H1 (cell line): ENCODE measurements around the gene SLC24A4. TPM values are rescaled to one million over a fixed set of nuclear protein-coding genes. Genes with fewer than 3 reads are reported as not detected.
A peak's percentile ranks its signal among the peaks of the same experiment; 100 is the strongest.

Experiments used
- CTCF ChIA-PET: fragments of 300-600 bp; sonication (Branson Sonifier 250); formaldehyde crosslinking; loops from one replicate; lab custom pipeline; 2021; ENCODE audit not compliant: partially characterized antibody; lab: Charles Lee
- POLR2A ChIA-PET: fragments of 300-600 bp; sonication (Branson Sonifier 250); formaldehyde crosslinking; loops from one replicate; lab custom pipeline; 2021; ENCODE audit warnings: inconsistent platforms; ENCODE audit not compliant: partially characterized antibody; lab: Charles Lee
- DNase-seq, 2 experiments: peaks; one replicate each; pipeline versions ENCODE4 v3.0.0 to v3.0.0-alpha.2; 2010 to 2022; ENCODE audit warnings: low spot score in 2 of 2, low read depth in 1 of 2, mixed read lengths in 1 of 2
- FAIRE-seq: peaks from 2 replicates; lab custom pipeline; 2011; peaks lifted over from hg19 to GRCh38; lab: Jason Lieb, UNC
- H2AFZ ChIP-seq: 2 replicates; pipeline ENCODE4 v1.8.1; 2012; ENCODE audit warnings: low read length, inconsistent platforms
- H2AK5ac ChIP-seq: 2 replicates; pipeline ENCODE4 v1.6.1; 2013; ENCODE audit warnings: low read depth, low read length
- H2BK120ac ChIP-seq: replicated peaks from 2 replicates; pipeline ENCODE3; 2013; ENCODE audit warnings: low read depth, low read length, inconsistent platforms
- H2BK12ac ChIP-seq: 2 replicates; pipeline ENCODE4 v1.6.1; 2013; ENCODE audit warnings: low read depth, low read length
- H2BK15ac ChIP-seq: 2 replicates; pipeline ENCODE4 v1.6.1; 2013; ENCODE audit warnings: low read length
- H2BK20ac ChIP-seq: 2 replicates; pipeline ENCODE4 v1.6.1; 2013; ENCODE audit warnings: low read length
- H2BK5ac ChIP-seq: 2 replicates; pipeline ENCODE4 v1.6.1; 2013; ENCODE audit warnings: low read depth, low read length
- H3K14ac ChIP-seq: 2 replicates; pipeline ENCODE4 v1.6.1; 2013; ENCODE audit warnings: inconsistent platforms; ENCODE audit not compliant: insufficient read length
- H3K18ac ChIP-seq: 2 replicates; pipeline ENCODE4 v1.6.1; 2013; ENCODE audit warnings: low read length; ENCODE audit errors: extremely low read depth
- H3K23ac ChIP-seq: 2 replicates; pipeline ENCODE4 v1.6.1; 2013; ENCODE audit warnings: inconsistent platforms; ENCODE audit not compliant: insufficient read length
- H3K23me2 ChIP-seq: 2 replicates; pipeline ENCODE4 v1.6.1; 2013; ENCODE audit warnings: low read depth, low read length
- H3K27ac ChIP-seq: 2 replicates; pipeline ENCODE4 v1.6.1; 2011; ENCODE audit warnings: low read depth, low read length, inconsistent platforms
- H3K27me3 ChIP-seq, 4 experiments: replicated peaks in 1 of 4; 1 replicate in 1 of 4; 2 replicates in 3 of 4; pipeline versions ENCODE4 v1.6.1 to v1.8.1; 2011 to 2013; ENCODE audit warnings: low read length in 3 of 4, mild to moderate bottlenecking in 3 of 4, inconsistent platforms in 2 of 4, mixed read lengths in 2 of 4, moderate library complexity in 1 of 4; ENCODE audit not compliant: control insufficient read depth in 3 of 4, insufficient read depth in 3 of 4; ENCODE audit errors: extremely low read depth in 1 of 4
- H3K36me3 ChIP-seq, 4 experiments: 2 replicates each; pipeline versions ENCODE4 v1.6.1 to v1.8.1; 2011 to 2013; ENCODE audit warnings: mild to moderate bottlenecking in 4 of 4, low read length in 3 of 4, moderate library complexity in 2 of 4, control low read depth in 1 of 4, inconsistent platforms in 1 of 4; ENCODE audit not compliant: insufficient read depth in 4 of 4, control insufficient read depth in 2 of 4
- H3K4ac ChIP-seq: replicated peaks from 2 replicates; pipeline ENCODE3; 2013; ENCODE audit warnings: low read length, low read depth, mixed read lengths, inconsistent platforms; ENCODE audit not compliant: insufficient read length
- H3K4me1 ChIP-seq, 4 experiments: replicated peaks in 1 of 4; 1 replicate in 1 of 4; 2 replicates in 3 of 4; pipeline versions ENCODE4 v1.6.1 to v1.8.1; 2011 to 2013; ENCODE audit warnings: low read length in 3 of 4, inconsistent platforms in 2 of 4, mixed read lengths in 1 of 4; ENCODE audit not compliant: insufficient read depth in 4 of 4, control insufficient read depth in 3 of 4
- H3K4me2 ChIP-seq, 2 experiments: 2 replicates each; pipeline versions ENCODE4 v1.6.1 to v1.8.1; 2011 to 2013; ENCODE audit warnings: low read depth in 2 of 2, low read length in 2 of 2, control low read depth in 1 of 2, inconsistent platforms in 1 of 2, mild to moderate bottlenecking in 1 of 2; ENCODE audit not compliant: insufficient read depth in 1 of 2
- H3K4me3 ChIP-seq, 4 experiments: fragments of 200-600, 300-600 bp in 1 of 4; sonication (generic), shearing (Covaris generic), sonication (Bioruptor Twin) in 1 of 4; 2 replicates each; pipeline versions ENCODE4 v1.5.1 to v1.8.1; 2011 to 2016; ENCODE audit warnings: low read length in 4 of 4, low read depth in 3 of 4, control low read depth in 2 of 4, inconsistent platforms in 2 of 4, mild to moderate bottlenecking in 2 of 4, mixed read lengths in 1 of 4, moderate library complexity in 1 of 4; ENCODE audit not compliant: insufficient read depth in 2 of 4; ENCODE audit errors: extremely low read depth in 1 of 4
- H3K56ac ChIP-seq: replicated peaks from 2 replicates; pipeline ENCODE3; 2013; ENCODE audit warnings: low read depth, mild to moderate bottlenecking, mixed read lengths, low read length, inconsistent platforms; ENCODE audit not compliant: insufficient read length
- H3K79me1 ChIP-seq: 2 replicates; pipeline ENCODE4 v1.6.1; 2013; ENCODE audit warnings: low read depth, low read length, control low read depth
- H3K79me2 ChIP-seq, 2 experiments: 2 replicates each; pipeline versions ENCODE4 v1.6.1 to v1.8.1; 2012 to 2013; ENCODE audit warnings: low read length in 2 of 2, mild to moderate bottlenecking in 2 of 2, inconsistent platforms in 1 of 2; ENCODE audit not compliant: insufficient read depth in 2 of 2, control insufficient read depth in 1 of 2
- H3K9ac ChIP-seq, 4 experiments: replicated peaks in 1 of 4; 1 replicate in 1 of 4; 2 replicates in 3 of 4; pipeline versions ENCODE4 v1.6.1 to v1.8.1; 2011 to 2013; ENCODE audit warnings: low read depth in 3 of 4, low read length in 3 of 4, control low read depth in 2 of 4, mild to moderate bottlenecking in 2 of 4, moderate library complexity in 2 of 4, inconsistent platforms in 1 of 4; ENCODE audit errors: extremely low read depth in 1 of 4
- H3K9me3 ChIP-seq, 2 experiments: 2 replicates each; pipeline versions ENCODE4 v1.6.1 to v1.8.1; 2012 to 2013; ENCODE audit warnings: mild to moderate bottlenecking in 2 of 2, moderate library complexity in 2 of 2, control low read depth in 1 of 2, inconsistent platforms in 1 of 2, low read depth in 1 of 2, low read length in 1 of 2, mixed read lengths in 1 of 2; ENCODE audit not compliant: insufficient read depth in 2 of 2
- H4K20me1 ChIP-seq, 2 experiments: replicated peaks in 1 of 2; 2 replicates each; pipeline versions ENCODE3 to v1.8.1; 2011 to 2013; ENCODE audit warnings: inconsistent platforms in 2 of 2, low read length in 2 of 2, mild to moderate bottlenecking in 1 of 2; ENCODE audit not compliant: insufficient read depth in 2 of 2, control insufficient read depth in 1 of 2
- H4K5ac ChIP-seq: 2 replicates; pipeline ENCODE4 v1.6.1; 2013; ENCODE audit warnings: low read length, low read depth, mixed read lengths, inconsistent platforms; ENCODE audit not compliant: insufficient read length
- H4K8ac ChIP-seq: 2 replicates; pipeline ENCODE4 v1.8.0; 2013; ENCODE audit warnings: mild to moderate bottlenecking, moderate library complexity, low read length, inconsistent platforms; ENCODE audit not compliant: insufficient read depth; ENCODE audit errors: extremely low read depth
- H4K91ac ChIP-seq: replicated peaks from 2 replicates; pipeline ENCODE3; 2013; ENCODE audit warnings: low read length, mixed read lengths, inconsistent platforms; ENCODE audit not compliant: insufficient read length
- CEBPB ChIP-seq: IDR thresholded peaks from 2 replicates; pipeline ENCODE4 v1.6.1; 2012; ENCODE audit warnings: low read depth, low read length
- CTCF ChIP-seq, 3 experiments: IDR thresholded peaks; 1 replicate in 2 of 3; 2 replicates in 1 of 3; pipeline versions ENCODE4 v1.5.1 to v1.6.1; 2011; ENCODE audit warnings: low read length in 3 of 3, mild to moderate bottlenecking in 3 of 3, inconsistent platforms in 2 of 3, low read depth in 1 of 3, moderate library complexity in 1 of 3; ENCODE audit not compliant: insufficient read depth in 1 of 3; ENCODE audit errors: control extremely low read depth in 1 of 3
- WGBS, 2 experiments: shearing (Covaris generic) in 1 of 2; methylation state at CpG; one replicate each; pipeline versions ENCODE4 v1.1.6 to v1.1.7; 2013 to 2015; ENCODE audit warnings: low lambda C conversion rate in 2 of 2, mixed read lengths in 2 of 2, inconsistent platforms in 1 of 2, low coverage in 1 of 2, missing lambda C conversion rate in 1 of 2; ENCODE audit not compliant: insufficient replicate concordance in 2 of 2, insufficient coverage in 1 of 2, insufficient read length in 1 of 2; ENCODE audit errors: extremely low coverage in 1 of 2, missing lambda C conversion rate in 1 of 2; 5-methylcytosine and 5-hydroxymethylcytosine counted together
- polyA plus RNA-seq, 7 experiments: library from polyadenylated mRNA; depleted of rRNA in 3 of 7; stranded (reverse) in 5 of 7; unstranded in 2 of 7; fragments of >200 nt in 5 of 7; fragments of 200-250 nt in 2 of 7; gene quantifications; 1 replicate in 5 of 7; 2 replicates in 1 of 7; 4 replicates in 1 of 7; pipeline versions ENCODE4 v1.2.1 to v1.2.3, GENCODE V29; 2011 to 2013; ENCODE audit warnings: missing spikeins in 2 of 7, mixed read lengths in 2 of 7
- total RNA-seq: library from RNA; stranded (reverse); fragmentation: NEBNext Ultra II Directional; extraction: Animal tissue kit (Norgen Biotek cat#: 25700); gene quantifications from 2 replicates; pipeline ENCODE4 v1.2.1, GENCODE V29; 2021

Gene SLC24A4
- total and polyA plus RNA-seq, 2 of the 8 experiments (the other 6 are each of a cell fraction or from before 2014, with no cell fraction given), result 0.27 to 0.89 TPM

- no peak overlapping the region for H3K4ac ChIP-seq
- no peak overlapping the region; a peak in 1 of 7 replicates for H3K9ac ChIP-seq
- H4K8ac ChIP-seq, result no peak overlapping the region
- no peak overlapping the region for H2BK20ac ChIP-seq
- H4K91ac ChIP-seq, result no peak overlapping the region
- no peak overlapping the region for H2AFZ ChIP-seq
- H4K5ac ChIP-seq, result no peak overlapping the region
- no peak overlapping the region for H3K4me3 ChIP-seq
- H4K20me1 ChIP-seq, result no peaks in the 10 kb centered on the region
- ChIA-PET CTCF (interaction anchor here (0.6 to 1.7 kb wide), 7 partner anchors 18 to 871 kb away, joined by 3 to 7 read pairs (median 3); no protein-coding TSS in a partner anchor), POLR2A (no interaction called here)
- TF ChIP-seq CTCF (IDR thresholded peaks at IDR 0.05; ENCODE audit: control extremely low read depth in 1 of 3, insufficient read depth in 1 of 3, low read depth in 1 of 3, low read length in 3 of 3) (peak in 1 of 3 experiments; percentile 29; a peak in 1 of 4 replicates), CEBPB (no peak)
- H2BK120ac ChIP-seq, result no peak overlapping the region
- H2BK5ac ChIP-seq, result no peak overlapping the region
- 78% methylated on average over 4 of the region's 4 CpGs; no CpG with 5 or more reads in 1 of the 2 experiments for WGBS, 2 experiments
- no peak overlapping the region for H2BK12ac ChIP-seq
- no peaks in the 10 kb centered on the region for H3K9me3 ChIP-seq
- H3K36me3 ChIP-seq, result no peaks in the 10 kb centered on the region
- no peak overlapping the region for H3K23ac ChIP-seq
- no peaks in the 10 kb centered on the region for H3K27me3 ChIP-seq
- H2BK15ac ChIP-seq, result no peak overlapping the region
- no peak overlapping the region for H3K14ac ChIP-seq
- H3K27ac ChIP-seq, result no peak overlapping the region
- FAIRE-seq, result no peak
- H3K23me2 ChIP-seq, result no peaks in the 10 kb centered on the region
- no peak overlapping the region for H3K56ac ChIP-seq
- H3K18ac ChIP-seq, result no peak overlapping the region
- no peak overlapping the region for H3K4me2 ChIP-seq
- no peaks in the 10 kb centered on the region for H3K79me1 ChIP-seq
- H3K79me2 ChIP-seq, result no peaks in the 10 kb centered on the region
- peaks cover 0 to 4% (median 1%) of the 10 kb centered on the region in 4 experiments; a peak in 2 of 7 replicates for H3K4me1 ChIP-seq
- DNase-seq, result no peak
- H2AK5ac ChIP-seq, result no peak overlapping the region
Measured at GRCh38 chr14:92334050-92334449, 11.1 kb downstream of the SLC24A4 start.
